HG03521 (cell line): ENCODE results near the gene SLC6A5.
"Not testable (repeated sequence)": the region's sequence is repeated elsewhere in the genome, so short reads cannot be mapped to it uniquely, and the experiment has no call there.

Source experiments
- ATAC-seq: cut with Tn5 transposase; IDR thresholded peaks from one replicate; pipeline ENCODE4 v1.9.1; 2021; ENCODE audit warnings: mild to moderate bottlenecking, moderate library complexity; ENCODE audit not compliant: unreplicated experiment

SLC6A5 gene

DNA sequence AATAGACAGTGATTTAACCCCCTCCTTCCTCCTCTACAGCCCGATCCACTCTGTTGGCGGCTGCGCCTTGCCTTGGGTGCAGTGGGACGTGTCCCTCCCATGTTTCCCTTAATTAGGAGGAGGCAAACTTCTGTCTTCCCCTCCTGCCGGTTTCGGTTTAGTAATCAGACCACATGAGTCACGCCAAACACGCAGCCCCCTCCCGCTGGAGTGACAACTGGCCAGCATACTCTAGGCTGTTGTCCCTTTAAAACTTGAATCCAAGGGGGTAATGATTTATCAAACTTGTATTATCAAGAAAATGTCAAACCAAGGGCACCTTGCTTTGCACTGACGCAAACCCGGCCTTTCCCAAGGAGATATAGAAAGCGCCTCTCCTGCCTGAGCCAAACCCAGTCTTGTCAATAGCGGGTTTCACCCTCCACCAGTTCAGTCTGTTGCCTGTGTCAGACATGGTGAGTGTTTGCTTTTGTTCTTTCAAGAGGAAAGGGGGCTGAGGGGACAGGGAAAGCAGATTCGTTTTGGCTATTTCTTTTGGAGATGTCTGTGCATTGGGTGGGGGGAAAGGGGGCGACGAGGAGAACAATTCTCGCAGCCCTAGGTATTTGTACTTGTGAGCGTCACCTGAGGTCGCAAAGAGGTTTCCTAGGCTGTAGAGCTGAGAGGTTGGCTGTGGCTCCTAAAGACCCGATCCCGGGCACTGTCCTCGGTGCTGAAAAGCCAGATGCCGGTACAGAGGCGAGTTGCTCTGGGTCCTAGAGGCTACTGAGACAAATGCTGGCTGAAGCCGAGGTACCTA, at the start of gene SLC6A5:
Gene SLC6A5 (plus strand): TSS at position 388 of the 799 bp plus-strand sequence. CDS start 65 bp downstream, at position 453.
- ATAC-seq: no peak

DNA sequence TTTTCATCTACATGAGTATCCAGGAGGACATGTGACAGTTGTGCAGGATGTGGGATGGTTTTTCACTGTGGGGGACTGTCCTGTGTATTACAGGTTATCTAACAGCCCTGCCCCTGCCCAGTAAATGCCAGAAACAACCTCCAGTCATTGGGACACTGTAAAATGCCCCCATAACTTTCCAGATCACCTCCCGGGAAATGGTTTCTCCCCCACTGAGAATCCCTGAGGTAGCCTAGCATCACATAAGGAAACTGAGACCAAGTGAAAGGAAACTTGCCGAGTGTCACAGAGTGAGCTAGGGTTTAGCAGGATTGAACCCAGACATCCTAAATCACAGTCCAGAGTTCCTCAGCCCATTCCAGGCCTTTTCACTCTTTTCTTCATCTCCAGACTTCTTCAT, 48.3 kb upstream of the SLC6A5 start:
- no peak for ATAC-seq

DNA sequence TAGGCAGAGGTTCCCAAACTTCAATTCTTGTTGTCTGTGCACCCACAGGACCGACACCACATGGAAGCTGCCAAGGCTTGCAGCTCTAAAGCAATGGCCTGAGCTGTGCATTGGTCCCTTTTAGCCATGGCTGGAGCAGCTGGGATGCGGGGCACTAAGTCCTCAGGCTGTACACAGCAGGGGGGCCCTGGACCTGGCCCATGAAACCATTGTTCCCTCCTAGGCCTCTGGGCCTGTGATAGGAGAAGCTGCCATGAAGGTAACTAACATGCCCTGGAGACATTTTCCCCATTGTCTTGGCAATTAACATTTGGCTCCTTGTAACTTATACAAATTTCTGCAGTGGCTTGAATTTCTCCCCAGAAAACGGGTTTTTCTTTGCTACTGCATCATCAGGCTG, 43.6 kb upstream of the SLC6A5 start:
- ATAC-seq: no peak

DNA sequence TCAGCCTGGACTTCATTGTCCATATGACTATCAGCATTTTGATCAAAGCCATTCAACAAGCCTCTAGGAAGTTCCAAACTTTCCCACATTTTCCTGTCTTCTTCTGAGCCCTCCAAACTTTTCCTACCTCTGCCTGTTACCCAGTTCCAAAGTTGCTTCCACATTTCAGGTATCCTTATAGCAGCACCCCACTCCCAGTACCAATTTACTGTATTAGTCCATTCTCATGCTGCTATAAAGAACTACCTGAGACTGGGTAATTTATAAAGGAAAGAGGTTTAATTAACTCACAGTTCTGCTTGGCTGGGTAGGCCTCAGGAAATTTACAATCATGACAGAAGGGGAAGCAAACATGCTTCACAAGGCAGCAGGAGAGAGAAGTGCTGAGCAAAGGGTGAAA, 43.0 kb upstream of the SLC6A5 start:
- ATAC-seq: not testable (repeated sequence)

GRCh38 chr11:20558741-20559140, 40.7 kb upstream of the SLC6A5 start:
- no peak for ATAC-seq

GRCh38 chr11:20559523-20560300, 39.7 kb upstream of the SLC6A5 start:
- no peak for ATAC-seq

GRCh38 chr11:20561915-20562314, 37.5 kb upstream of the SLC6A5 start:
- no peak for ATAC-seq

GRCh38 chr11:20563866-20564265, 35.5 kb upstream of the SLC6A5 start:
- ATAC-seq: no peak

- ATAC-seq: no peak
Observed at GRCh38 chr11:20564846-20565635, 34.4 kb upstream of the SLC6A5 start.

GRCh38 chr11:20566115-20566514, 33.3 kb upstream of the SLC6A5 start:
- ATAC-seq: not testable (repeated sequence)

DNA sequence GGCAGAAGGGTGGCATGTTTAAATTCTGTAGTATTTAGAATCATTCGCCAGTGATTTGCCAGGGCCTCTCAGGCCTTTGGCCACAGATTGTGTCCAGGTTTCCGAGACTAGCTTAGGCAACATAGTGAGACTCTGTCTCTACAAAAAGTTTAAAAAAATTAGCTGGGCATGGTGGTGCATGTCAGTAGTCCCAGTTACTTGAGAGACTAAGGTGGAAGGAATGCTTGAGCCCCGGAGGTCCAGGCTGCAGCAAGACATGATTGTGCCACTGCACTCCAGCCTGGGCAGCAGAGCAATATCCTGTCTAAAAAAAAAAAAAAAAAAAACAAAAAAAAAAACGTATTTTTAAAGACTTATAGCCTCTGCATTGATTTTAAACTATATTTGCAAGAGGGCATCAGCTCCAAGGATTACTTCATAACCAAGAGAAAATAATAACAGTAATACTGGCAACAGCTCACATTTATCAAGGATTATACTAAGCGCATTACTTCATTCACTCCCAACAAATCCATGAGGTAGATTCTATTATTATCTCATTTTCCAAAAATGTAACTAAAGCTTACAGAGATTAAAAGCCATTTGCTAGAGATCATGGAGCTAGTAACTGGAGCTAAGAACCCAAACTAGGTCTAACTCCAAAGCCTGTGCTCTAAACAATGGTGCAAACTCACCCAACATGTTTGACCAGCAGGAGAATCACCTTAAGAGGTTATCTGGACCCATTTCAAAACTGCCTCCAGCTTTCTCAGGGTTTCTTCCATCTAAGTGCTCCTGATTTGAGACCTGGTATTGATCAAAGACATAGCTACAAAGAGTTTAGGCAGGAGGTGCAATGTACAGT, 32.6 kb upstream of the SLC6A5 start:
- ATAC-seq: no peak

DNA sequence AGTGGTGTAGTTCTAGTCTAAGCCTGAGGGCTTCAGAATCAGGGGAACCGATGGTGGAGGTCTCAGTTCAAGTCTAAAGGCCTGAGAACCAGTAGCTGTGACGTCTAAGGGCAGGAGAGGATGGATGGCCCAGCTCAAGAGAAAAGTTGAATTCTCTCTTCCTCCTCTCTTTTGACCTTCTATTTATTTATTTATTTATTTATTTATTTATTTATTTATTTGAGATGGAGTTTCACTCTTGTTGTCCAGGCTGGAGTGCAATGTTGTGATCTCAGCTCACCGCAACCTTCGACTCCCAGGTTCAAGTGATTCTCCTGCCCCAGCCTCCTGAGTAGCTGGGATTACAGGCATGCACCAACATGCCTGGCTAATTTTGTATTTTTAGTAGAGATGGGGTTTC, 19.7 kb upstream of the SLC6A5 start:
- not testable (repeated sequence) for ATAC-seq

DNA sequence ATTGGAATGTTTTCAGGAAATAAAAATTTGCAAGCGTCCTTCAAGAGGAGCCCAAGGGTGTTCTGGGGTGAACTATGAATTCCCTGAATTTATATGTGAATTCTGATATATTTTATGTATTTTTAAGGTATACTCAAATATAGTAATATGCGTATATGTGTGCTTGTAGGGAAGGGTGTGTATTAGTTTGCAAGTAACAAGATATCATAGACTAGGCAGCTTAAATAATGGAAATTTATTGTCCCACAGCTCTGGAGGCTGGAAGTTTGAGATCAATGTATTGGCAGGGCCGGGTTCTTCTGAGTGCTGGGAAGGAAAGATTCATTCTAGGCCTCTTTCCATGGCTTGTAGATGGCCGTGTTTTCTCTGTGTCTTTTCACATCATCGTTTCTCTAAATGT, 16.2 kb upstream of the SLC6A5 start:
- ATAC-seq: no peak

DNA sequence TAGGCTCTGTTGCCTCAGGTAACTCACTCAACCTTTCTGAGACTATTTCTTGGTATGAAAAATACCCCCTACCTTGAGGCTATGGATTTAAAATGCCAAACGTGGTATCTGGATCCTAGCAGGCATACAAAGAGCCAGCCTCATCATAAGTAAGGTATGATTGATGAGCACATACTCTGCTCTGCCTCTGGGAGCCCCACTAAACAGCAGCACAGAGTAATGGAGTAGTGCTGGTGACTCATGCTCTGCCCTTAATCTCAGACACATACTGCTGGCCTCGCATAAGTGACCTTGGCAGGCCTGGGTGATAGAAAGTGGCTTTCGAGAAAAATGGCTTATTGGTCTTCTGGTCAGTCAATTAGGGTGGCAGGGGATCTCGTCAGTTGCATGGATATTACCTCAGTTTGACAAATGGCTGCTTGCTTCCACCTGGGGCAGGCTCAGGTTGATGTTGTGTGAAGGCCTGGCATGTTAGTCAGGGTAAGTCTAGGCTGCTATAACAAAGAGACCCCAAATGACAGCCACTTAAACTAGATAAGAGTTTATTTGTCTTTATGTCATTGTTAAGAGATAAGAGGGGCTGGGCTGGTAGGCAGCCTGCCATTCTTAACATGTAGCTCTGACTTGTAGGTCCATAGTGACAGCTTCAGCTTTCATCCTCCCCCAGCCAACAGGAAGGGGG, 15.2 kb upstream of the SLC6A5 start:
- no peak for ATAC-seq

DNA sequence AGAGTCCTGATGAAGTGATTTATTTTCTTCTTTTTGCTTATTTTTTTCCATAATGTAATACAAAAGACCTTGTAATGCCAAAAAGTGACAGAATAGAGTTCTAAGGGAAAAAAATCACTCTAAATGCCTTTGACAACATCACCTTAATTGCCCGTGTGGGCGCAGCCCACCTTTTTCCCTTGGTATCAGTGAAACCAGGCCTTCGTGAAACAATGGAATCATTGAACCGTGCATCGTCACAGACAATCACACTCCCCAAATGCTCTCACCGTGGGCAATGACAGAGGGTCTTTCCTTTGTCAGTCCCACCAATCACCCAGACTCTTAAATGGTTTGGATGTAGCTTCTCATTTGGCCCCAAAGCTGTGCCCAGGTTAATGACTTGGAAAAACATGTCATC, 9.6 kb upstream of the SLC6A5 start:
- no peak for ATAC-seq

- no peak for ATAC-seq
Observed at GRCh38 chr11:20590381-20590780, 9.0 kb upstream of the SLC6A5 start.

DNA sequence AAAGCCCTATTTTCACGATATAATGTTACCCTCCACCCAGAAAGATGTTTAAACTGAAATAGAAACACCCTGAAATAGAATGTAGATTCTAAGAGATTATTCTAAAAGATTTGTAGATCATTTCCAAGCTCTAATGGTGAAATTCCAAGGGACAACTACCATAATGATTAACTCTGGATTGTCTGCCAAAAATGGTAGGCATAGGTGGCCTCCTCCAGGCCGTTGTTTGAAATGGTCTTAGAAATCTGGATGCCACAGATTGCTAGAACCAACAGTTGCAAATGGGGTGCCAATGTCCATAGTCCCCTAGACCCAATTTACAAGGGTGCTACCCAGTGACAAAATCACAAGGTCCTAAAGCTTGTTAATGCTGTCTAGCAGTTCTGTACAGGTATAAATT, 6.7 kb upstream of the SLC6A5 start:
- no peak for ATAC-seq

DNA sequence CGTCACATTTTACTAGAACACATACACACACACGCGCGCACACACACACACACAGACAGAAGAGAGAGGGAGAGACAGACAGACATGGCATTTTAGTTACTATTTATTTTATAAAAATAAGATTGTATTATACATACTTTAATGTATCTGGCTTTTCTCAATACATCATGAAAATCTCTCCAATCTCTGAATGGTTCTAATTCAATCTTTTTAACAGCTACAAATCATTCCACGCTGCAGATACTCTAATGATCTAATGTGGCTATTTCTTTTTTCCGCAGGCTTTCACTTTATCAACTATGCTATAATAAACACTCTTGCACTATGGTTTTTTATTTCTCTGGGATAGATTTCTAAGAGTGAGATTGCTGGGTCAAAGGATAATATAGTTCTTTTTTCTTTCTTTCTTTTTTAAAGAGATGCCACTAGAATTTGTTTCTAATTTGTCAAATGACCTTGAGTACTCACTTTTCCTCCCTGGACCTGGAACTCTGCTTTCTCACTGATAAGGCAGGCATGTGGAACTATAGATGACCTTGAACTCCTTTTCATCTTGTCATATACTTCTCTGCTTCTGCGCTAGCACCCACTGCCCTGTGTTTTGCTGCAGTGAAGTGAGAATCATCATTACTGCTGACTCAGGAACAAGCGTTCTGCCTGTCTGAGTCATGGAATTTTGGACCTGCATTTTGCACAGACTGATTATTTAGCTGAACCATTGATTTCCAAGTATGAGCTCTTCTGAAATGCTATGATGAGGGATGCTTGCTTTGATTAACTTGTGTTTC, 4.9 kb upstream of the SLC6A5 start:
- no peak for ATAC-seq

DNA sequence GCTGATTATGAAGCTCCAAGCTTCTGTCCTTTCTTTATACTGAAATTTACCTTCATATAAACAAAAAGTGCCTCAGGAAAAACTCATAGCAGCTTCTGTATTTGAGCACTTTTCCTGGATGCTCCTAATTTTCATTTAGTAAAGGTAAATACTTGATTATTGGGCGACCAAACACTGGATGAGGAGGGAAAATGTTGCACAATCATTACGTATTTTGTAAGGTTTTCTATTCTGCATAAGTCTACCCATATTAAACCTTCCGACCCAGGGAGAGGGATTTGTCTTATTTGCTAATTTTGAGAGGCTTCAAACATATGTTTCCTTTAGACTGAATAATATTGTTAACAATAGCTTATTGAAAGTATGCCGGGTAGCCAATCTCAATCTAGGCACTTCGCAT, 4.3 kb upstream of the SLC6A5 start:
- ATAC-seq: no peak
